Small intestine (tissue), 16 donors: ENCODE measurements around the gene AGBL5. TPM values are rescaled to one million over a fixed set of nuclear protein-coding genes. Genes with fewer than 3 reads are reported as not detected.
A peak's percentile ranks its signal among the peaks of the same experiment; 100 is the strongest.

Experiments
- DNase-seq, 2 donors: peaks; one replicate each; pipeline versions ENCODE4 v3.0.0 to v3.0.0-alpha.2; 2013
- FAIRE-seq: peaks from 2 replicates; lab custom pipeline; 2012; peaks lifted over from hg19 to GRCh38; lab: Jason Lieb, UNC
- H3K27ac ChIP-seq, 3 donors: one replicate each; pipeline ENCODE4 v1.5.1; 2013; ENCODE audit warnings: low read length in 2 of 3, mild to moderate bottlenecking in 2 of 3, control low read depth in 1 of 3, inconsistent platforms in 1 of 3, low read depth in 1 of 3, moderate library complexity in 1 of 3
- H3K27me3 ChIP-seq, 3 donors: one replicate each; pipeline ENCODE4 v1.6.1; 2013; ENCODE audit warnings: low read length in 3 of 3, inconsistent platforms in 1 of 3; ENCODE audit not compliant: control insufficient read depth in 3 of 3, insufficient read depth in 3 of 3
- H3K36me3 ChIP-seq, 3 donors: one replicate each; pipeline ENCODE4 v1.6.1; 2013; ENCODE audit warnings: low read length in 3 of 3, inconsistent platforms in 1 of 3, low read depth in 1 of 3, mild to moderate bottlenecking in 1 of 3, moderate library complexity in 1 of 3; ENCODE audit not compliant: control insufficient read depth in 3 of 3, insufficient read depth in 2 of 3
- H3K4me1 ChIP-seq, 3 donors: one replicate each; pipeline ENCODE4 v1.6.1; 2013; ENCODE audit warnings: low read length in 2 of 3, inconsistent platforms in 1 of 3, low read depth in 1 of 3, mild to moderate bottlenecking in 1 of 3, moderate library complexity in 1 of 3; ENCODE audit not compliant: control insufficient read depth in 3 of 3, insufficient read depth in 2 of 3
- H3K4me3 ChIP-seq, 3 donors: one replicate each; pipeline ENCODE4 v1.5.1; 2013; ENCODE audit warnings: low read length in 3 of 3, control low read depth in 1 of 3, inconsistent platforms in 1 of 3, low read depth in 1 of 3, mild to moderate bottlenecking in 1 of 3, moderate library complexity in 1 of 3
- H3K9me3 ChIP-seq, 2 donors: one replicate each; pipeline ENCODE4 v1.6.1; 2013; ENCODE audit warnings: low read depth in 1 of 2, low read length in 1 of 2; ENCODE audit not compliant: control insufficient read depth in 2 of 2, insufficient read depth in 1 of 2
- WGBS, 3 donors: extraction: QIAGEN DNeasy Blood & Tissue Kit; methylation state at CpG; one replicate each; pipeline ENCODE4 v1.1.7; 2013; 5-methylcytosine and 5-hydroxymethylcytosine counted together
- long read RNA-seq, 10 donors: transcript quantifications; one replicate each; lab custom pipeline, GENCODE V29; 2026
- polyA plus RNA-seq, 4 donors: library from polyadenylated mRNA; stranded (reverse) in 3 of 4; unstranded in 1 of 4; fragments of 200-250 nt in 3 of 4; fragments of 120-200 nt in 1 of 4; gene quantifications; one replicate each; pipeline versions ENCODE4 v1.2.1 to v1.2.3, GENCODE V29; 2013
- donor health status: healthy with polysubstance abuse.
- donor health status: control.
- donor health status: control.
- donor health status: Bipolar disorder and iron deficiency.
- donor health status: healthy.

The AGBL5 gene
- polyA plus RNA-seq: 10 to 100 TPM in 2 of 4 donors, 1 to 10 TPM in 2; 6.0 to 28.9 (median 8.8) TPM
- long read RNA-seq, donor 1: 0 reads
- long read RNA-seq, donor 2, partial matches to known transcripts: 442 of 454 reads
- long read RNA-seq, donor 2, other reads (novel, unspliced or antisense): 11 of 454 reads
- long read RNA-seq, donor 3, partial matches to known transcripts: 0 of 4 reads
- long read RNA-seq, donor 3, other reads (novel, unspliced or antisense): 0 of 4 reads
- long read RNA-seq, donor 4: 0 reads
- long read RNA-seq, donor 5, partial matches to known transcripts: 0 of 2 reads
- long read RNA-seq, donor 5, other reads (novel, unspliced or antisense): 0 of 2 reads
- long read RNA-seq, donor 6, transcript AGBL5-201 (11 exons, 2,382 nt): major isoform, 5 of 11 reads
- long read RNA-seq, donor 6, partial matches to known transcripts: 5 of 11 reads
- long read RNA-seq, donor 6, other reads (novel, unspliced or antisense): 0 of 11 reads
- long read RNA-seq, donor 7: 0 reads
- long read RNA-seq, donor 8: 0 reads
- long read RNA-seq, donor 9, partial matches to known transcripts: 271 of 273 reads
- long read RNA-seq, donor 9, other reads (novel, unspliced or antisense): 0 of 273 reads
- long read RNA-seq, donor 10, partial matches to known transcripts: 258 of 1,042 reads
- long read RNA-seq, donor 10, other reads (novel, unspliced or antisense): 779 of 1,042 reads

GRCh38 chr2:27050996-27051901 lies at the start of gene AGBL5:
Gene AGBL5 (plus strand): TSS chr2:27051668. CDS start chr2:27052959, 1,291 bp downstream.
- DNase-seq (peak; percentile 94 to 96), FAIRE-seq (no peak)
- Histone ChIP-seq H3K27ac (peak within 1 kb of the TSS; percentile 70 to 94 (median 92)), H3K27me3 (no peaks in the 10 kb centered on the region), H3K9me3 (no peaks in the 10 kb centered on the region), H3K4me3 (peak within 1 kb of the TSS; percentile 78 to 85 (median 81)), H3K4me1 (peaks cover 0 to 10% (median 0%) of the 10 kb centered on the region in 3 donors), H3K36me3 (peaks cover 0 to 29% (median 3%) of the 10 kb centered on the region in 3 donors)
- 0% methylated on average over 51 to 67 of the region's 67 CpGs for WGBS, 3 donors

- 52 to 63% (median 59%) methylated on average over 5 of the region's 5 CpGs for WGBS, 3 donors
- H3K36me3 ChIP-seq: no peaks in the 10 kb centered on the region
- H3K4me3 ChIP-seq: no peak overlapping the region
- H3K4me1 ChIP-seq: no peaks in the 10 kb centered on the region
- DNase-seq (no peak), FAIRE-seq (no peak)
- no peaks in the 10 kb centered on the region for H3K9me3 ChIP-seq
- no peak overlapping the region for H3K27ac ChIP-seq
- H3K27me3 ChIP-seq: peaks cover 0 to 2% (median 0%) of the 10 kb centered on the region in 3 donors
Observed at GRCh38 chr2:27001950-27002349, 49.5 kb upstream of the AGBL5 start.

GRCh38 chr2:27003007-27003406 lies 48.5 kb upstream of the AGBL5 start:
- no peak for FAIRE-seq

GRCh38 chr2:27003857-27004256 lies 47.6 kb upstream of the AGBL5 start:
- Histone ChIP-seq H3K27me3 (peaks cover 0 to 2% (median 0%) of the 10 kb centered on the region in 3 donors), H3K9me3 (no peaks in the 10 kb centered on the region), H3K4me1 (no peaks in the 10 kb centered on the region), H3K4me3 (no peak overlapping the region), H3K27ac (no peak overlapping the region), H3K36me3 (no peaks in the 10 kb centered on the region)
- no peak for FAIRE-seq
- WGBS, 3 donors: 80 to 84% (median 84%) methylated on average over 9 of the region's 9 CpGs
- no peak for DNase-seq

More at GRCh38 chr2:27003007-27003406, 48.5 kb upstream of the AGBL5 start:
- no peak for DNase-seq
- H3K4me1 ChIP-seq: no peaks in the 10 kb centered on the region
- H3K36me3 ChIP-seq: no peaks in the 10 kb centered on the region
- H3K4me3 ChIP-seq: no peak overlapping the region
- H3K9me3 ChIP-seq: no peaks in the 10 kb centered on the region
- H3K27me3 ChIP-seq: peaks cover 0 to 2% (median 0%) of the 10 kb centered on the region in 3 donors
- 89 to 92% (median 89%) methylated on average over 4 of the region's 4 CpGs for WGBS, 3 donors
- no peak overlapping the region for H3K27ac ChIP-seq

GRCh38 chr2:27006602-27007415 lies 44.7 kb upstream of the AGBL5 start:
- peaks cover 0 to 1% (median 0%) of the 10 kb centered on the region in 3 donors for H3K27me3 ChIP-seq
- WGBS, 3 donors: 66 to 77% (median 67%) methylated on average over 6 of the region's 6 CpGs
- no peaks in the 10 kb centered on the region for H3K9me3 ChIP-seq
- no peaks in the 10 kb centered on the region for H3K36me3 ChIP-seq
- FAIRE-seq (no peak), DNase-seq (no peak)
- H3K27ac ChIP-seq: no peak overlapping the region
- no peak overlapping the region for H3K4me3 ChIP-seq
- H3K4me1 ChIP-seq: no peaks in the 10 kb centered on the region

- no peaks in the 10 kb centered on the region for H3K36me3 ChIP-seq
- no peak overlapping the region for H3K27ac ChIP-seq
- H3K4me3 ChIP-seq: no peak overlapping the region
- DNase-seq (no peak), FAIRE-seq (no peak)
- H3K27me3 ChIP-seq: no peaks in the 10 kb centered on the region
- no peaks in the 10 kb centered on the region for H3K4me1 ChIP-seq
- no peaks in the 10 kb centered on the region for H3K9me3 ChIP-seq
- 77 to 79% (median 77%) methylated on average over 8 of the region's 8 CpGs for WGBS, 3 donors
Observed at GRCh38 chr2:27007416-27008374, 43.8 kb upstream of the AGBL5 start.

- peaks cover 0 to 1% (median 0%) of the 10 kb centered on the region in 3 donors for H3K36me3 ChIP-seq
- FAIRE-seq (no peak), DNase-seq (no peak)
- H3K4me1 ChIP-seq: no peaks in the 10 kb centered on the region
- no peaks in the 10 kb centered on the region for H3K9me3 ChIP-seq
- H3K27ac ChIP-seq: no peak overlapping the region
- H3K4me3 ChIP-seq: no peak overlapping the region
- H3K27me3 ChIP-seq: no peaks in the 10 kb centered on the region
- 84 to 92% (median 89%) methylated on average over 4 of the region's 4 CpGs for WGBS, 3 donors
Observed at GRCh38 chr2:27008678-27009077, 42.8 kb upstream of the AGBL5 start.
